Measurements from ENCODE around the gene SLC6A13.
"Not testable (repeated sequence)": the region's sequence is repeated elsewhere in the genome, so short reads cannot be mapped to it uniquely, and the experiment has no call there.

SLC6A13 gene

DNA sequence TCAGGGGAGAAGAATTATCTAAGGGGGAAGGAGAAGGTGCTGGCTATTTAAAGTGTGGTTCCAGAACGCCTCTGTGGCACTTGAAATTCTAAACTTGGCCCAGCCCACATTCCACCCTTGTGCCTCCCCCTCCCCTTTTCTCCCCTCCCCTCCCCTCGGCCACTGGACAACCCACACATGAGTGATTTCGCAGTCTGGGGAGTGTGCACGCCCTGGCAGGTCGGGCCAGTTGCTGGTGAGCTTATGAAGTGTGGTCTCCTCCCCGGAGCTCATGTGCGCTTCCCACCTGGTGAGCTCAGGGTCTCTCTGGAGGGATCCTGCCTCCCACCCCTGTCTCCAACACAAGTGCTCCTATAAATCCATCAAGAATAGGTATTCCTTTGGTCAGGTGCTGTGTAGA, at the start of gene SLC6A13:
TSS of gene SLC6A13 (minus strand) at position 20 of the 400 bp plus-strand sequence. CDS start 2,784 bp downstream, outside the sequence.
- DNase-seq = no peak

DNA sequence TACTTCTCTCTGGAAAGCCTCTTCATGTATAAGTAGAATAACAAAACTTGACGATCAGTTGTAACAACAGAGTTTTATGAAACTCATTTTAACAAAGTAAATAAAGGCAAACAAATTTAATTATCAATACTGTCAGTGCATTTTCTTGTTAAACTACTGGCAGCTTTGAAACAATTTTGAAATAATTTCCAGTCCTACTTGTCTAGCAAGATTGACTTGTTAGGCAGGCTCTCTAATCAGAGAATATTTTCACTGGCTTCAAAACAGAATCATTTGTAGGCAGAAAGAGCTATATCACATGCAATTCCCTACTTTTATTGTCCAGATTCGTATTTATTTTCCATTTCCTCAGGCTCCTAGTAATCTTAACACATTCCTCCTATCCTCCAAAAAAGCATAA, 45.9 kb upstream of the SLC6A13 start:
- no peak for DNase-seq

DNA sequence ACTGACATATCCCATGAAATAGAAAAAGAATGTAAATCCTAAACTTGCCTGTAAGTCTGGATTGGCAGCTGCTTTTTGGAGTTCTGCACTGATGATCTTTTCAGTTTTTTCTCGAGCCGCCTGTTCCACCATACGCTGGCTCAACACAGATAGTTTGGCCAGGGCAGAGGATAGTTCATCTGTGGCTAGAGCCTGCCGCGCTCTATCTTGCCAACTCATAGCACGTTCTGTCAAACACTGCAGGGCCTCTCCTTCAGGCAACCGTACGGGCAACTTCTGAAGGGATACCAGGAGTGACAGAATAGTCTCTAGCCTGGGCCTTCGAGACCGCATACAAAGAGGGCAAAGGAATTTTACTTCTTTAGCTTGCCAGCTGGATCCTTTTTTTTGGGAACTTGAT, 44.8 kb upstream of the SLC6A13 start:
- DNase-seq = no peak

DNA sequence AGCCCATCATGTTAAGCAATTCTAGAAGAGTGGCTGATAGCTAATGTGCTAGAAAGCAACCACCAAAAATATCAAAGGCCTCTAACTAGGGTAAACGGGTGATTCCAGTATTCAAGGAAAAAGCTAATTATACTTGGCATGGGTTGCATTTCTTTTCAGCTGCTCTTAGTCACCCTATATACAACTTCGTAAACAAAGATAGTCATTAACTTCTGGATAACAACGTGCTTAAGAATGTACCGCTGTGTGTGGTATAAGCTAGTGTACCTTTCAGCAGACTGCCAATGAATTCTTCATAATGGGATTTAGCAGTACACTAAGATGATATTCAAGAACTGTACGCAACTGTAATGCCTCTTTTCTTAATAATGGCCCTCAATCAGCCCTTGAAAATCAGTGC, 42.2 kb upstream of the SLC6A13 start:
- DNase-seq = no peak

DNA sequence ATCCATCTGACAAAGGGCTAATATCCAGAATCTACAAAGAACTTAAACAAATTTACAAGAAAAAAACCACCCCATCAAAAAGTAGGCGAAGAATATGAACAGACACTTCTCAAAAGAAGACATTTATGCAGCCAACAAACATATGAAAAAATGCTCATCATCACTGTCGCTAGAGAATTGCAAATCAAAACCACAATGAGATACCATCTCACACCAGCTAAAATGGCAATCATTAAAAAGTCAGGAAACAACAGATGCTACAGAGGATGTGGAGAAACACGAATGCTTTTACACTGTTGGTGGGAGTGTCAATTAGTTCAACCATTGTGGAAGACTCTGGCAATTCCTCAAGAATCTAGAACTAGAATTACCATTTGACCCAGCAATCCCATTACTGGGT, 40.1 kb upstream of the SLC6A13 start:
- not testable (repeated sequence) for DNase-seq

DNA sequence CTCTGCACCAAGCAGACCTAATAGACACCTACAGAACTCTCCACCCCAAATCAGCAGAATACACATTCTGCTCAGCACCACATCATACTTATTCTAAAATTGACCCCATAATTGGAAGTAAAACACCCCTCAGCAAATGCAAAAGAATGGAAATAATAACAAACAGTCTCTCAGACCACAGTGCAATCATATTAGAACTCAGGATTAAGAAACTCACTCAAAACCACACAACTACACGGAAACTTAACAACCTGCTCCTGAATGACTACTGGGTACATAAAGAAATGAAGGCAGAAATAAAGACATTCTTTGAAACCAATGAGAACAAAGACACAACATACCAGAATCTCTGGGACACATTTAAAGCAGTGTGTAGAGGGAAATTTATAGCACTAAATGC, 37.5 kb upstream of the SLC6A13 start:
- DNase-seq = not testable (repeated sequence)

DNA sequence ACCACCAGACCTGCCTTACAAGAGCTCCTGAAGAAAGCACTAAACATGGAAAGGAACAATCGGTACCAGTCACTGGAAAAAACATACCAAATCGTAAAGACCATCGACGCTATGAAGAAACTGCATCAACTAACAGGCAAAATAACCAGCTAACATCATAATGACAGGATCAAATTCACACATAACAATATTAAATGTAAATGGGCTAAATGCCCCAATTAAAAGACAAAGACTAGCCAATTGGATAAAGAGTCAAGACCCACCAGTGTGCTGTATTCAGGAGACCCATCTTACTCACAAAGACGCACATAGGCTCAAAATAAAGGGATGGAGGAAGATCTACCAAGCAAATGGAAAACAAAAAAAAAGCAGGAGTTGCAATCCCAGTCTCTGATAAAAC, 36.9 kb upstream of the SLC6A13 start:
- not testable (repeated sequence) for DNase-seq

DNA sequence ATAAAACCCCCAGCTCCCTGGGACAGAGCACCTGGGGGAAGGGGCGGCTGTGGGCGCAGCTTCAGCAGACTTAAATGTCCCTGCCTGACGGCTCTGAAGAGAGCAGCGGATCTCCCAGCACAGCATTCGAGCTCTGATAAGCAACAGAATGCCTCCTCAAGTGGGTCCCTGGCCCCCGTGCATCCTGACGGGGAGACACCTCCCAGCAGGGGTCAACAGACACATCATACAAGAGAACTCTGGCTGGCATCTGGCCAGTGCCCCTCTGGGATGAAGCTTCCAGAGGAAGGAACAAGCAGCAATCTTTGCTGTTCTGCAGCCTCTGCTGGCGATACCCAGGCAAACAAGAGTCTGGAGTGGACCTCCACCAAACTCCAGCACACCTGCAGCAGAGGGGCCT, 35.4 kb upstream of the SLC6A13 start:
- DNase-seq = not testable (repeated sequence)

DNA sequence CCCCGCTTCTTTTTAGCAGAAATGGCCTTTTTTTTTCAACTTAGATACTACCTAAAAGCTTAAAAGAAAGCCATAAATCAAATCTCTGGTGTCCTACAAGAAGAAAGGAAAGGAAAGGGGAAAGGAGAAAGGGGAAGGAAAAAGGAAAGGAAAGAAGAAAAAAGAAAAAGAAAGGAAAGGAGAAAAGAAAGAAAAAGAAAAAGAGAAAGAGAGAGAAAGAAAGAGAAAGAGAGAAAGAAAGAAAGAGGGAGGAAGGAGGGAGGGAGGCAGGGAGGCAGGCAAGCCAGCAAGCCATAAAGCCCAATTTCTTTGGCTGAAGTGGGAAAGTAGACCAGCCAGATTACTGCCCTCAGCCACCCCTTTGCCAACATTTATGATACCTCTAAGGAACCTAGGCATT, 32.5 kb upstream of the SLC6A13 start:
- DNase-seq = no peak

DNA sequence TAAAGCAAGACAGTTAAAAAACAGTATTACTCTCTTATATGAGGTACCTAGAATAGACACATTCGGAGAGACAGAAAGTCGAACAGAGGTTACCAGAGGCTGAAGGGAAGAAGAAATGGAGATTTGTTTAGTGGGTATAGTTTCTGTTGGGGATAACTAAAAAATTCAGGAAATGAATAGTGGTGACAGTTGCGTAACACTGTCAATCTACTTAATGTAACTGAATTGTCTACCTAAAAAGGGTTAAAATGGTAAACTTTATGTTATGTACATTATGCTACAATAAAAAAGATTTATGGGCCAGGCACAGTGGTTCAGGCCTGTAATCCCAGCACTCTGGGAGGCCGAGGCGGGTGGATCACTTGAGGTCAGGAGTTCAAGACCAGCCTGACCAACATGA, 30.6 kb upstream of the SLC6A13 start:
- DNase-seq = no peak

DNA sequence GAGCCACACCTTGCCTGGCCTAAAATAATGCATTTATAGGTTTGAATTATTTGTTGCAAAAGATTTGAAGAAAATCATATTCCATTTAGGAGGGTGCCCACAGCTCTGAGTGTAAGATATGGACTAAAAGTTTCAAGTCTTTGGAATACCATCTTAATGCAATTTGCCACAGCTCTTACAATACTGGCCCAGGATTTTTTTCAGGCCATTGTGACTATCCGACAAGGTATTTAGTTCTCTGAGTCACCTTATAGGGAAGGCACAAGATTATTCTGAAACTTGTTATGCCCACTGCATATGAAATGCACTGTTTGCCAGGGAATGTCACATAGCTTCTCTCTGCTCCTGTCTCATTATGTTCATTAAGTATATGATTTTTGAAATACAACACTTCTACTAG, 29.6 kb upstream of the SLC6A13 start:
- DNase-seq = no peak

DNA sequence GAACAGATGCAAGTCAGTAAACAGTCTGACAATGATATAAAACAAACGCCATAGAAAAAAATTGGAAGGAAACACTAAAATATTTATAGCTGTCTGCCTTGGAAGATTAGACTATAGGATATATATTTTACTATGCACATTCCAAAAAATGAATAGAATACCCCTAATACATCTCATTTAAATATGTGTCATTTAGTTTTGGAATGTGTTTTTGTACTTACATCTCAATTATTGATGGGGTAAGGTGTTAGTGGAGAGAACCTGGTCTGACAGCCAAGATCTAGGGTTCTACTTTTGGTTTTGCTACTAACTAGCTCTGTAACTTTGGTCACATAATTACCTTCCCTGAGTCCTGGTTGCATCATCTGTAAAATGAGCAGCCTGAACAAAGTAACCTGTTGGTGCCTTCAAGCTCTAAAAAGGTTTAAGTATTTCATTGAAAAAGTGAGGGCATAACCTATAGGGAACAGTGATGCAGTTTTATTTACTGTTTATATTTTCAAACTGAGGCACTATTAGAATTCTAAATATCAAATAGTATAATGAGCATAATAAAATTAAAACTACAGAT, 28.6 kb upstream of the SLC6A13 start:
- DNase-seq = no peak

DNA sequence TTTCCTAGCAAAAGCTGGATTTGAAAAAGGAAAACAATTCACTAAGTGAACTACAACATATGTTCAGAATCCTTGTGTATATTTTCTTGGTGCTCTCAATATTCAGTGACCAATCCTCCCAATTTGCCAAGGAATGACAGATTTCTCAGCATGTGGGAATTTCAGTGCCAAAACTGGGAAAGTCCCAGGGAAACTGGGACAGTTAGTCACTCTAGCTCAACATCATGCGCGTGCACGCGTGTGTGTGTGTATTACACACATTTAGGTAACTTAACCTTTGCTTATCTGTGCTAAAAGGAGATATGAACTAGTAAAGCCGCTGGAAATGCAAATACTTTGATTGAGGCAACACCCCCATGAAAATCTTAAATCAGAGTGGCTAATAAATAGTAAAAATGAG, 26.1 kb upstream of the SLC6A13 start:
- no peak for DNase-seq

DNA sequence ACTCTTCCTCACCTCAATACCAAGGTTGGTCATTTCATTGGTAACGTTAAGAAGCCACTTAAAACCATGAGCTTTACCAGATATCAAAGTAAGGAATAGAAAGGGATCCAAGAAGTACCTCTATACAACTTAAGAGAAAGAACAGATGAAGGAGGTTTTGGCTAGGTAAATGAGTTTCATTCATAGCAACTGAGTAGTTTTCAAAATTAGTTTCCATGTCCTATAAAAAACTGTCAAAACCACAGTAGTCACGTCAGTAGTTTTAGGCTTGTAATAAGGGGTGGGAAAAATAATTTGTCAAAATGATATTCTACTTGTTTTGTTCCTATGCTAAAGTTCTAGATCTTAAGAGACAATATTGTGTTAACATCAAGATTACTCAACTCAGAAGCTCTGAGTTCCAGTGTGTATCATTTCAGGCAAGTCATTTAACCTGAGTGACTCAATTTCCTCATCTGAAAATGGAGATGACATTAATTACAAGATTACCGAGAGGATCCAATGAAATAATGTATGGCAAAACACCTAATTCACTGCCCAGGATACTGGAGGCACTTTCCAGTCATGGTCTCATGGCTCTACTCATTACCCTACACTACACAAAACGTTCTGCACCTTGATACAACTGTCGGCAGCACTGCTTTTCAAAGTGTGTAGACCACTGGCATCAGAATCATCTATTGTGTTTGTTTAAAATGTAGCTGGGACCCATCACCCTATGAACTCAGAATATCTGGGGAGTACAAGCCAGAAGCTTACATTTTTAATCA, 24.1 kb upstream of the SLC6A13 start:
- DNase-seq = no peak

DNA sequence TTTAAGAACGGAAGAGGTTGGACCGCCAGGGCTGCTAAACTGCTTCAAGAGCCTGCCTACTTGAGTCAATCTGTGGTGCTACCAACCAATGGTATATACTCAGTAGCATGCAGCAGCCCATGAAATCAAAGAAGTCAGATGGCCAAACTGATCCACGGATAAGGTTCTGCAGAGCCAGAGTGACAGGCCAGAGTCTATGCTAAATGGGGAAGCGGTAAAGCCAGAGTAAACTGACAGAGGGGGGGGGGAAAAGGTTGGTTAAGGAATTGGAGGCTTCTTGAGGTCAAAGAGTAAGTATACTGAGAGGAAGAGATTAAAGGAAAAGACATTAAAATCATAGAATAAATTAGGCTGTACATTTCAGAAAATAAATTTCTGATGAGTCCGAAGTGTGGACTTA, 15.4 kb upstream of the SLC6A13 start:
- no peak for DNase-seq

DNA sequence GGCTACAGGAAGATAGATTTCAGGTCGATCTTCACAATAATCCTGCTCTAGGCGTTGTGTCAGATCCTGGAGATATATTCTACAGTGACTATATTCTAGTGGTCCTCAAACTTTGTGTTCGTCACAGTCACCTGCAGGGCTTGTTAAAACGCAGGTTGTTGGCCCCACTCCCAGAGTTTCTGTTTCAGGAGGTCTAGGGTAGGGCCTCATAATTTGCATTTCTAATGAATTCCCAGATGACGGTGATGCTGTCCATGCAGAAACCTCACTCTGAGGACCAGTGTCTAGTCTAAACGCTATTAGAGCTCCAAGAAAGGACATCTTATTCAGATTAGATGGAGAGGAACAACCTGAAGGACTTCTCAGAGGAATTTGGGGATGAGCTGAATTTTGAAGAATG, 13.2 kb upstream of the SLC6A13 start:
- no peak for DNase-seq

DNA sequence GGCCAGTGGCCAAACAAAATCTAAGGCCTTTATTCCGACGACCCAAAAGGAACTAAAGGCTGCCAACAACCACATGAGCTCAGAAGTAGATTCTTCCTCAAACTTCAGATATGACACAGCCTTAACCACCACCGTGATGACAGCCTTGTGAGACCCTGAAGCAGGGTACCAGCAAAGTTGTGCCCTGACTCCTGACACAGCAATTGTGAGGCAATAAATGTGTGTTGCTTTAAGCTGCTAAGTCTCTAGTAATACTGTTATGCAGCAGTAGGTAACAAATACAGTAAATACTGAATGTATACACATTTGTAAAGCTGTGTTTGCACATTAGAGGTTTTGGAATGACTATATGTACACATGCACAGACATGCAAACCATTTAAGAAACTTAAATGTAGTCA, 10.7 kb upstream of the SLC6A13 start:
- no peak for DNase-seq

DNA sequence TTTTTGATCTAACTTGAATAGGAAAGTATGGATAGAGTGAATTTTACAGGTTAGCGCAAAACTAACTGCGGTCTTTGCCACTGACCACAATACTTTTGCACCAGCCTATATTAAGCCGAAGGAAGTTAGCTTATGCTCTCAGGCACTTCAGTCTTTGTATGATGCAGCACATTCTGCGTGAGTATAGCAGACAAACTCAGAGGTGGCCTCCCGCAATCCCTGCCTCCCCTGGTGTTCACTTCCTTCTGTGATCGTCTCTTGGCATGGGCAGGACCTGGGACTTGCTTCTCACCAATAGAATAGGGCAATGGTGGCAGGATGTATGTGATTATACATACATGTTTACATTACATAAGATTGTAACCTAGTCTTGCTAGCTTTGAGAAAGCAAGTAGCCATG, 10.3 kb upstream of the SLC6A13 start:
- no peak for DNase-seq

DNA sequence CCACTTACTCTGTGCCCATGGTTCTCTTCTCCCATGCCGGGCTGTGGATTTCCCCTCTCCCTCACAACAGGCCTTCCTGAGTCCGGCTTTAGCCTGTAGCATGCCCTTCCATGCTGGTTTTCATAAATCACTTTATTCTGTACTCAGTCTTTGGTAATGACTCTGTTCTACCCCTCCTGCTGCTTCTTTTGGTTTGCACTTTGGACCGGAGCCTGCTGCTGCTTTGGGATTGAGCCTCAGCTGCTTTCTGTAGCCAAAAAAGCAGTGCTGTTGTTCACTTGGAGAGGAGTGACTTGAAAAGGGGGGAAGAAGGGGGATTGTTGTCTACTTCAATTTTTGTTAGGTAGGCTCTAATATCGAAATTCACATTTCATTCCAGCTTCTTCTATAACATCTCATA, 8.5 kb upstream of the SLC6A13 start:
- no peak for DNase-seq

DNA sequence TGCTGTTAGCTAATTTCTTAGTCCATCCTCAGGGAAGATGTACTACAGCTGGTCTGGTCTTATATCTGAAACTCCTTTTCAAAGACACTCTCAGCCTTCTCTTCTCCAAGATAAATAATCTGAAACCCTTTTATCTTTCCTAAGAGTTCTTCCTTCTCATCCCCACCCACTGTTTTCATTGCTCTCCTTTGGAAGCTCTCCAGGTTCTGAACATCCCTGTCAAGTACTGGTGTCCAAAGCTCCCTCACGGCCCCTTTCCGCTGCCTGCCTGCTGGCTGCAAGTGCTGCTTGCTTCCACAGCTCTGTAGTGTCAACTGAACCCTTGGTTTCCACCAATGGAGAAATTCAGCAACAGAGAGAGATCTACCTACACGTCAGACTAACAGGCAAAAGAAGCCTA, 6.6 kb upstream of the SLC6A13 start:
- no peak for DNase-seq

DNA sequence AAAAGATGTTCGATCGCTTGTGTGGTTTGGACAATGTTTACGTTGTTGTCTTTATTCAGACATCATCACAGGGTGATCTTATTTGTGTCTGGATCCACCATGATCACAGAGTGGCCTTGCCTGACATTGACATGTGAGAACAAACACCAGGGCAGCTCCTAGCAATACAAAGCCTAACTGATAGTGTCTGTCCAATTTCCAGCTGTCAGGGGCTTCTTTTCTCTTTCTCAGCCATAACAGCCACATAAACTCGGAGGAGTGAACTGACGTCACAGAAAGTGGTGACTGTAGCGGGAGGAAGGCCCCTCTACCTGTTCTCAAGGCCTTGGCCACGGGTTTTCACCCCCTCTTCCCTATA, 5.8 kb upstream of the SLC6A13 start:
- no peak for DNase-seq

DNA sequence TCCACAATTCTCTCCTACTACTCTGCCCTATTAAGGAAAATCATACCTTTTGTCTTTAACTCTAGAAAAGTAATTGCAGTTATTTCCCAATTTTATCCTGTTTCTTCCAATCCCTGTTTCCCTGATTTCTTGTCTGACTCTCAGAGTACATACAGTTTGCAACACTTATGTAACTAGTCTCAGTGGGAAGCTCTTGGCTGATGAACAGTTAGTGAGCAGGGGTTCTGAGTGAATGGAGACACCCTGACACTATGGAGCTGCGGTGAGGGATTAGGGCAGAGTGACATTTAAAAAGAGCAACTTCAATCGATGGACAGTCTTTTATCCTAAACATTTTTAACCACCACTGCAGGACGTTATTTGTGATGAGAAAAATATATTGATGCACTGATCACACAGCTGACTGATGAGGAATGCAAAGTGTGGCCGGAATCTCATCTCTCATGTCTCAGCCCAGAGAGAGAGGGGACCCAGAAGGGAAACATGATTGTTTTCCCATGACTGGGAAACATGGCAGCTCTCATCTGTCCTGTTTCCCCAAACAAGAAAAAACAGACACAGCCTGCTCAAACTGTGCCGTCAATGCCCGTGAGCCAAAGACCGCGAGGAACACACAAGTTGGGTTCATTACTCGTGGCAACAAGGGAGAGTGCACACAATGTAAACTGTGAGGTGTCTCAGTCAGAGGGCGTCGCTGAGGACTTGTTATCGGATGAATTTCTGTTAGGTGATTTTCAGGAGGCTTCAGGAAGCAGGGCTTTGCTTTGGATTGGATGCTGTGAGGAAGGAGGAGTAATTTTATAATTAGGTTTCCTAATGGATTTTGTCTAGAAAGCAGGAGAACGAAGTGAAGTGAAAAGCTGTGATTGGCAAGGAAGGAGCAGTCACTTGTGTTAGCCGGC, 5.2 kb upstream of the SLC6A13 start:
- no peak for DNase-seq

DNA sequence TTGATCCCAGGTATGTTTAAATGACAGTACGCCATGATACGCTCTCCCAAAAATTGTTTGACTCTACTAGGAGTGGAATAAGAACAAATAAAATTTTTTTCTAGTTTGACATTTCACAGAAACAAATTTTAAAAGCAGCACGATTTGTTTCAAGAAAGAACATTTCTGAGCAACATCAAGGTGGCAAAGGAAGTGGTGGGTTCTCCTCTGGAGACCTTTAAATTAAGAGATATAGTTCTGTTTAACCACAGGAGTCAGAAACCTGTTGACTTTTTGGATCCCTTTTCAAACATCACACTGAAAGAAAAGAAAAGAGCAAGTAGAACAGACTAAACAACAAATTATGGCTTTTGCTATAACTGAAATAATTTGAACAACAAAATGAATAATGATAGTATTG, 2.5 kb upstream of the SLC6A13 start:
- no peak for DNase-seq

DNA sequence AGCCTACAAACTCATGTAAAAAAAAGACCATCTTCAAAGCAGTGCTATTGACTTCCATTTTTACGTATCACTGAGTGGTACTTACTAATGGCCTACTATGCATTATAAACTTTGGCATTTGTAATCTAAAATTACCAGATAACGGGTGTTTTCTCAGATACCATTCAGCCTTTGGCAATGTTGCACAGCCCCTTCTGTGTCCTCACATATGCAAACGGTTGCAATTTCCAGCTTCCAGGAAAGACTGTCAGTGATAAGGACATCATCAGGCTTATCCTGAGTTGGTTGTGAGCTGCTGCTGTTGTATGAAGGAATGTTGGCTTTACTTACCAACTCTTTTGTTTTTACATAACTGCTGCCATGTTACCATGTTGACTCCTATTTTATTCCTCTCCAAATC, 1.6 kb upstream of the SLC6A13 start:
- DNase-seq = no peak

All from activated naive CD4-positive, alpha-beta T cell (primary cell).